HCT116 (cell line): ENCODE data around the gene FLG2.

ENCODE experiments used
- CTCF ChIP-seq, 3 experiments: fragments of 200-600 bp in 1 of 3; sonication (generic) in 1 of 3; IDR thresholded peaks in 2 of 3; conservative IDR thresholded peaks in 1 of 3; 2 replicates each; pipeline ENCODE4 v1.5.1; 2012 to 2017; ENCODE audit warnings: low read depth in 2 of 3, low read length in 2 of 3, antibody characterized with exemption in 1 of 3, borderline replicate concordance in 1 of 3, control low read depth in 1 of 3, mild to moderate bottlenecking in 1 of 3, mixed read lengths in 1 of 3, mixed run types in 1 of 3, moderate library complexity in 1 of 3; ENCODE audit not compliant: insufficient read depth in 1 of 3
- SRF ChIP-seq: IDR thresholded peaks from 2 replicates; pipeline ENCODE4 v1.6.1; 2012; ENCODE audit warnings: low read depth

- TF ChIP-seq CTCF (IDR thresholded peaks at IDR 0.05 in 2 of 3, conservative IDR thresholded peaks at IDR 0.05 in 1 of 3; ENCODE audit: borderline replicate concordance in 1 of 3, insufficient read depth in 1 of 3, low read depth in 2 of 3, low read length in 2 of 3) = peak; percentile 10 to 58 (median 52); a peak in 4 of 6 replicates
- no peak for TF ChIP-seq SRF
These were observed 37.7 kb upstream of the FLG2 start for GRCh38 chr1:152397474-152397873.
